Tibial nerve (tissue), 3 donors: ENCODE measurements around the gene TMEM266.

Source experiments
- POLR2A ChIP-seq, 2 donors: fragments of 450-650 bp; IDR thresholded peaks; one replicate each; pipeline ENCODE4 v1.6.1; 2017; ENCODE audit warnings: antibody characterized with exemption in 2 of 2, mild to moderate bottlenecking in 2 of 2, moderate library complexity in 2 of 2
- TF ChIP-seq, protein P1 (sequence below), 5 experiments: fragments of 200-600 bp in 3 of 5; fragments of 450-650 bp in 2 of 5; sonication (generic) in 3 of 5; IDR thresholded peaks; one replicate each; pipeline ENCODE4 v1.5.1; 2016 to 2019; ENCODE audit warnings: antibody characterized with exemption in 5 of 5, mild to moderate bottlenecking in 3 of 5, moderate library complexity in 2 of 5

- TF ChIP-seq, protein P1, sequence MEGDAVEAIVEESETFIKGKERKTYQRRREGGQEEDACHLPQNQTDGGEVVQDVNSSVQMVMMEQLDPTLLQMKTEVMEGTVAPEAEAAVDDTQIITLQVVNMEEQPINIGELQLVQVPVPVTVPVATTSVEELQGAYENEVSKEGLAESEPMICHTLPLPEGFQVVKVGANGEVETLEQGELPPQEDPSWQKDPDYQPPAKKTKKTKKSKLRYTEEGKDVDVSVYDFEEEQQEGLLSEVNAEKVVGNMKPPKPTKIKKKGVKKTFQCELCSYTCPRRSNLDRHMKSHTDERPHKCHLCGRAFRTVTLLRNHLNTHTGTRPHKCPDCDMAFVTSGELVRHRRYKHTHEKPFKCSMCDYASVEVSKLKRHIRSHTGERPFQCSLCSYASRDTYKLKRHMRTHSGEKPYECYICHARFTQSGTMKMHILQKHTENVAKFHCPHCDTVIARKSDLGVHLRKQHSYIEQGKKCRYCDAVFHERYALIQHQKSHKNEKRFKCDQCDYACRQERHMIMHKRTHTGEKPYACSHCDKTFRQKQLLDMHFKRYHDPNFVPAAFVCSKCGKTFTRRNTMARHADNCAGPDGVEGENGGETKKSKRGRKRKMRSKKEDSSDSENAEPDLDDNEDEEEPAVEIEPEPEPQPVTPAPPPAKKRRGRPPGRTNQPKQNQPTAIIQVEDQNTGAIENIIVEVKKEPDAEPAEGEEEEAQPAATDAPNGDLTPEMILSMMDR (IDR thresholded peaks at IDR 0.05): no peak
- no peak for TF ChIP-seq POLR2A (IDR thresholded peaks at IDR 0.05)
Observed at GRCh38 chr15:76184650-76185035, 124.9 kb downstream of the TMEM266 start.
